WTC11 (cell line): ENCODE measurements around the gene AZU1. TPM values are rescaled to one million over a fixed set of nuclear protein-coding genes. Genes with fewer than 3 reads are reported as not detected.

Source experiments
- ATAC-seq: fragments of 200-7000 bp; cut with Tn5 transposase; 2 replicates; pipeline ENCODE4 v1.10.0; 2021; ENCODE audit warnings: mild to moderate bottlenecking, moderate library complexity
- CTCF ChIA-PET: fragments of 300-600 bp; sonication (Branson Sonifier 250); formaldehyde crosslinking; loops from one replicate; lab custom pipeline; 2021; ENCODE audit warnings: antibody characterized with exemption; lab: Charles Lee
- POLR2A ChIA-PET: fragments of 350-600 bp; sonication (Branson Sonifier 250); formaldehyde crosslinking; loops from one replicate; lab custom pipeline; 2021; ENCODE audit warnings: antibody characterized with exemption; lab: Charles Lee
- DNase-seq: peaks from one replicate; pipeline ENCODE4 v3.0.0; 2021; ENCODE audit warnings: low spot score
- H3K27ac Mint-ChIP-seq: 2 replicates; pipeline ENCODE4 v1.8.0; 2021; ENCODE audit warnings: mixed read lengths
- H3K27me3 Mint-ChIP-seq: 2 replicates; pipeline ENCODE4 v1.8.0; 2021; ENCODE audit warnings: low read depth, mild to moderate bottlenecking, moderate library complexity, mixed read lengths
- H3K36me3 Mint-ChIP-seq: 2 replicates; pipeline ENCODE4 v1.8.0; 2021; ENCODE audit warnings: mixed read lengths
- H3K4me1 Mint-ChIP-seq: 2 replicates; pipeline ENCODE4 v1.8.0; 2022; ENCODE audit warnings: mixed read lengths
- H3K4me3 Mint-ChIP-seq: 2 replicates; pipeline ENCODE4 v1.8.0; 2021; ENCODE audit warnings: mild to moderate bottlenecking, moderate library complexity, mixed read lengths
- H3K9me3 Mint-ChIP-seq: 2 replicates; pipeline ENCODE4 v1.8.0; 2021; ENCODE audit warnings: mixed read lengths
- ATF3 ChIP-seq: sonication (generic); formaldehyde crosslinking; conservative IDR thresholded peaks from 2 replicates; pipeline ENCODE4 v1.8.1; 2022; ENCODE audit warnings: mild to moderate bottlenecking, missing genetic modification reagents
- ESRRA ChIP-seq: sonication (generic); formaldehyde crosslinking; IDR thresholded peaks from 2 replicates; pipeline ENCODE4 v1.8.1; 2022; ENCODE audit warnings: mild to moderate bottlenecking, missing genetic modification reagents, borderline replicate concordance
- FOXK1 ChIP-seq: sonication (generic); formaldehyde crosslinking; IDR thresholded peaks from 2 replicates; pipeline ENCODE4 v1.8.0; 2022; ENCODE audit warnings: mild to moderate bottlenecking, moderate library complexity, missing genetic modification reagents
- GTF2I ChIP-seq: fragments of 250-450 bp; sonication (Bioruptor Pico); conservative IDR thresholded peaks from 2 replicates; pipeline ENCODE4 v1.4.0; 2021; ENCODE audit warnings: mild to moderate bottlenecking
- MLX ChIP-seq: sonication (generic); formaldehyde crosslinking; IDR thresholded peaks from 2 replicates; pipeline ENCODE4 v1.8.1; 2023; ENCODE audit warnings: mild to moderate bottlenecking, missing genetic modification reagents, moderate library complexity
- SP1 ChIP-seq: sonication (generic); formaldehyde crosslinking; conservative IDR thresholded peaks from 2 replicates; pipeline ENCODE4 v1.8.1; 2022; ENCODE audit warnings: missing genetic modification reagents
- ZNF232 ChIP-seq: sonication (generic); formaldehyde crosslinking; IDR thresholded peaks from 2 replicates; pipeline ENCODE4 v1.8.0; 2022; ENCODE audit warnings: mild to moderate bottlenecking, missing genetic modification reagents
- ZNF512 ChIP-seq: sonication (generic); formaldehyde crosslinking; IDR thresholded peaks from 2 replicates; pipeline ENCODE4 v1.8.1; 2022; ENCODE audit warnings: missing genetic modification reagents, borderline replicate concordance
- total RNA-seq: library from RNA; stranded (reverse); gene quantifications from 3 replicates; pipeline ENCODE4 v1.2.3, GENCODE V29; 2021
- TF ChIP-seq, protein P1 (sequence below): sonication (generic); formaldehyde crosslinking; IDR thresholded peaks from 2 replicates; pipeline ENCODE4 v1.8.0; 2022; ENCODE audit warnings: mild to moderate bottlenecking, missing genetic modification reagents
- TF ChIP-seq, protein P2 (sequence below): fragments of 250-450 bp; sonication (Bioruptor Pico); conservative IDR thresholded peaks from 2 replicates; pipeline ENCODE4 v1.9.0; 2021; ENCODE audit warnings: mild to moderate bottlenecking
- TF ChIP-seq, protein P3 (sequence below): sonication (generic); formaldehyde crosslinking; conservative IDR thresholded peaks from 2 replicates; pipeline ENCODE4 v1.8.1; 2023; ENCODE audit warnings: mild to moderate bottlenecking, low read depth, missing genetic modification reagents, moderate library complexity
- TF ChIP-seq, protein P4 (sequence below): sonication (generic); formaldehyde crosslinking; IDR thresholded peaks from 2 replicates; pipeline ENCODE4 v1.8.1; 2023; ENCODE audit warnings: mild to moderate bottlenecking, missing genetic modification reagents

The AZU1 gene
- total RNA-seq, 1 experiment from 2014 or later = 1.2 TPM

- TF ChIP-seq, protein P1, sequence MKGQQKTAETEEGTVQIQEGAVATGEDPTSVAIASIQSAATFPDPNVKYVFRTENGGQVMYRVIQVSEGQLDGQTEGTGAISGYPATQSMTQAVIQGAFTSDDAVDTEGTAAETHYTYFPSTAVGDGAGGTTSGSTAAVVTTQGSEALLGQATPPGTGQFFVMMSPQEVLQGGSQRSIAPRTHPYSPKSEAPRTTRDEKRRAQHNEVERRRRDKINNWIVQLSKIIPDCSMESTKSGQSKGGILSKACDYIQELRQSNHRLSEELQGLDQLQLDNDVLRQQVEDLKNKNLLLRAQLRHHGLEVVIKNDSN (CRISPR knock-in tag) = no peak
Measured at GRCh38 chr19:827314-827709, 325 bp upstream of the AZU1 start (continued).

- no peak overlapping the region for H3K27ac Mint-ChIP-seq
- H3K36me3 Mint-ChIP-seq = no peaks in the 10 kb centered on the region
- POLR2A ChIA-PET = no interaction called here
- ATAC-seq = no peak
- CTCF ChIA-PET = no interaction called here
- H3K9me3 Mint-ChIP-seq = no peaks in the 10 kb centered on the region
- H3K4me3 Mint-ChIP-seq = no peak overlapping the region
- no peaks in the 10 kb centered on the region for H3K27me3 Mint-ChIP-seq
- no peak for DNase-seq
- no peaks in the 10 kb centered on the region for H3K4me1 Mint-ChIP-seq
- TF ChIP-seq, protein P2, sequence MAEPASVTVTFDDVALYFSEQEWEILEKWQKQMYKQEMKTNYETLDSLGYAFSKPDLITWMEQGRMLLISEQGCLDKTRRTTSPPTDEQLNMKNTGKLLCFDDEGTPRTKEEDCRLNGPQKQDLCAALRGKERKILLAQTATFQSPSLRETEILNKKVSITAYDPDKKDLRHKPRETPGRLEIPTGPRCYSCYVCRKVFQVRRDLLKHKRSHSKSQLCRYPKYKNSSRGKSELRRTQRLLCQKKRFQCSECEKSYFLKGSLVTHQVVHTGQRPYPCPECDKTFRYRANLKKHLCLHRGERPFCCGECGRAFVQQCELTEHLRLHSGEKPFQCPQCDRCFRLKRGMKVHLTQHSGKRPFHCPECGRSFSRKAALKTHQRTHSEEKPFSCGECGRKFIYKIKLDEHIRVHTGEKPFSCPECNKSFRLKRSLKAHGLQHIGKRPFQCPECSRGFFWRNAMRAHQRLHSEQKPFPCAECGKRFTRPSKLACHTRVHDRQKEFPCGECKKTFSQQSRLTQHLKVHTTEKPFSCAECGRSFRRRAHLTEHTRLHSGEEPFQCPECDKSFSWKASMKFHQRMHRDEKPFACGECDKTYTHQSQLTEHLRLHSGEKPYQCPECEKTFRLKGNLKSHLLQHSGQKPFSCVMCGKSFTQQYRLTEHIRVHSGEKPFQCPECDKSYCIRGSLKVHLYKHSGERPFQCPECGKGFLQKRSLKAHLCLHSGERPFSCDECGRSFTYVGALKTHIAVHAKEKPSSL (CRISPR knock-in tag) = no peak
- TF ChIP-seq ZNF232 = no peak
- no peak for TF ChIP-seq FOXK1
- TF ChIP-seq SP1 (CRISPR knock-in tag) = no peak
- TF ChIP-seq, protein P3, sequence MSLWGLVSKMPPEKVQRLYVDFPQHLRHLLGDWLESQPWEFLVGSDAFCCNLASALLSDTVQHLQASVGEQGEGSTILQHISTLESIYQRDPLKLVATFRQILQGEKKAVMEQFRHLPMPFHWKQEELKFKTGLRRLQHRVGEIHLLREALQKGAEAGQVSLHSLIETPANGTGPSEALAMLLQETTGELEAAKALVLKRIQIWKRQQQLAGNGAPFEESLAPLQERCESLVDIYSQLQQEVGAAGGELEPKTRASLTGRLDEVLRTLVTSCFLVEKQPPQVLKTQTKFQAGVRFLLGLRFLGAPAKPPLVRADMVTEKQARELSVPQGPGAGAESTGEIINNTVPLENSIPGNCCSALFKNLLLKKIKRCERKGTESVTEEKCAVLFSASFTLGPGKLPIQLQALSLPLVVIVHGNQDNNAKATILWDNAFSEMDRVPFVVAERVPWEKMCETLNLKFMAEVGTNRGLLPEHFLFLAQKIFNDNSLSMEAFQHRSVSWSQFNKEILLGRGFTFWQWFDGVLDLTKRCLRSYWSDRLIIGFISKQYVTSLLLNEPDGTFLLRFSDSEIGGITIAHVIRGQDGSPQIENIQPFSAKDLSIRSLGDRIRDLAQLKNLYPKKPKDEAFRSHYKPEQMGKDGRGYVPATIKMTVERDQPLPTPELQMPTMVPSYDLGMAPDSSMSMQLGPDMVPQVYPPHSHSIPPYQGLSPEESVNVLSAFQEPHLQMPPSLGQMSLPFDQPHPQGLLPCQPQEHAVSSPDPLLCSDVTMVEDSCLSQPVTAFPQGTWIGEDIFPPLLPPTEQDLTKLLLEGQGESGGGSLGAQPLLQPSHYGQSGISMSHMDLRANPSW (CRISPR knock-in tag) = no peak
- TF ChIP-seq GTF2I (CRISPR knock-in tag) = no peak
Measured at GRCh38 chr19:829129-829758, 1.6 kb downstream of the AZU1 start.

DNA sequence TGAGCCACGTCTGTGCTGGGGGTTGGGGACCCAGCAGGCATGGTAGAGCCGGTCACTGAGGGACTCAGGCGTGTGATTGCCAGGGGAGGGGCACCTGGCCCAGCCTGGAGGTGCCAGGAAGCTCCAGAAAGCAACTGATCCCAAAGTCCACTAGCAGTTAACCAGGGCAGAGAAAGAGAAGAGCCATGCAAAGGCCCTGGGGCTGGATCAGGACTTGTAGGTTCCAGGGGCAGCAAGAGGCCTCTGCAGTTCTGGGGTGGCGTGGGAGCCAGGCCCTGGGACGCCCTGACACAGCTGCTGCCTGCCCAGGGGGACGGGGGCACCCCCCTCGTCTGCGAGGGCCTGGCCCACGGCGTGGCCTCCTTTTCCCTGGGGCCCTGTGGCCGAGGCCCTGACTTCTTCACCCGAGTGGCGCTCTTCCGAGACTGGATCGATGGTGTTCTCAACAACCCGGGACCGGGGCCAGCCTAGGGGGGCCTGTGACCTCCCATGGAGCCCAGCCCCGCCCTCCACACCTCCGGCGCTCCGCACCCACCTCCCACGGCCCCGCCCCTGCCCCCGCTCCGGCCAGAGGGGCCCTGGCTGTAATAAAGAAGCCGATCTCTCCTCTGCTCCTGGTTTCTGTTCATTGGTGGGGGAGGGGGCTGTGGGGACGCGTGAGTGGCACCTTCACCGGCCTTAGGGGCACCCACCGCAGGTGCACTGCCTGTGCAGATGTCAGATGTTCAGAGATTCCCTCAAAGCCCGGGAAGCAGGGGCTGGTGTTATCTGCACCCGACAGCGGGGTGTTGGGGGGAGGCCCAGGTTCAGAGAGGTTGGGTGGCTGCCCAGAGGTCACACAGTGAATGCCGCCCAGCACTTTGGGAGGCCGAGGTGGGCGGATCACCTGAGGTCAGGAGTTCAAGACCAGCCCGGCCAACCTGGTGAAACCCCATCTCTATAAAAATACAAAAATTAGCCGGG, 4.1 kb downstream of the AZU1 start:
- ChIA-PET CTCF (interaction anchor here (1.0 kb wide), 1 partner anchor 62 kb away, joined by 6 read pairs; no protein-coding TSS in a partner anchor), POLR2A (no interaction called here)
- no peak for ATAC-seq
- no peaks in the 10 kb centered on the region for H3K4me1 Mint-ChIP-seq
- no peak for DNase-seq
- no peaks in the 10 kb centered on the region for H3K9me3 Mint-ChIP-seq
- H3K4me3 Mint-ChIP-seq = no peak overlapping the region
- H3K27me3 Mint-ChIP-seq = no peaks in the 10 kb centered on the region
- no peak overlapping the region for H3K27ac Mint-ChIP-seq
- H3K36me3 Mint-ChIP-seq = no peaks in the 10 kb centered on the region
- no peak for TF ChIP-seq ATF3 (CRISPR knock-in tag)
- TF ChIP-seq ZNF512 (CRISPR knock-in tag) = no peak
- TF ChIP-seq GTF2I (CRISPR knock-in tag) = 0 out of 2 replicates have a peak, but pooled peaks have one; percentile 45

- no peak for TF ChIP-seq ESRRA (CRISPR knock-in tag)
- TF ChIP-seq MLX = no peak
- TF ChIP-seq, protein P4, sequence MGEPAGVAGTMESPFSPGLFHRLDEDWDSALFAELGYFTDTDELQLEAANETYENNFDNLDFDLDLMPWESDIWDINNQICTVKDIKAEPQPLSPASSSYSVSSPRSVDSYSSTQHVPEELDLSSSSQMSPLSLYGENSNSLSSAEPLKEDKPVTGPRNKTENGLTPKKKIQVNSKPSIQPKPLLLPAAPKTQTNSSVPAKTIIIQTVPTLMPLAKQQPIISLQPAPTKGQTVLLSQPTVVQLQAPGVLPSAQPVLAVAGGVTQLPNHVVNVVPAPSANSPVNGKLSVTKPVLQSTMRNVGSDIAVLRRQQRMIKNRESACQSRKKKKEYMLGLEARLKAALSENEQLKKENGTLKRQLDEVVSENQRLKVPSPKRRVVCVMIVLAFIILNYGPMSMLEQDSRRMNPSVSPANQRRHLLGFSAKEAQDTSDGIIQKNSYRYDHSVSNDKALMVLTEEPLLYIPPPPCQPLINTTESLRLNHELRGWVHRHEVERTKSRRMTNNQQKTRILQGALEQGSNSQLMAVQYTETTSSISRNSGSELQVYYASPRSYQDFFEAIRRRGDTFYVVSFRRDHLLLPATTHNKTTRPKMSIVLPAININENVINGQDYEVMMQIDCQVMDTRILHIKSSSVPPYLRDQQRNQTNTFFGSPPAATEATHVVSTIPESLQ (CRISPR knock-in tag) = no peak
- H3K4me1 Mint-ChIP-seq = no peaks in the 10 kb centered on the region
- no peak for ATAC-seq
- H3K36me3 Mint-ChIP-seq = no peaks in the 10 kb centered on the region
- CTCF ChIA-PET = interaction anchor here (1.4 kb wide), 1 partner anchor 35 kb away, joined by 3 read pairs; no protein-coding TSS in a partner anchor
- no peak overlapping the region for H3K4me3 Mint-ChIP-seq
- POLR2A ChIA-PET = no interaction called here
- DNase-seq = no peak
- H3K27ac Mint-ChIP-seq = peak overlapping the region; percentile 63; the same call in 1 of the 2 replicates
- no peaks in the 10 kb centered on the region for H3K9me3 Mint-ChIP-seq
- no peaks in the 10 kb centered on the region for H3K27me3 Mint-ChIP-seq
Measured at GRCh38 chr19:834216-834615, 6.6 kb downstream of the AZU1 start.
